ENCODE data around the gene ATP5PB. TPM values are rescaled to one million over a fixed set of nuclear protein-coding genes. Genes with fewer than 3 reads are reported as not detected.
A peak's percentile ranks its signal among the peaks of the same experiment; 100 is the strongest.

ATP5PB gene, protein sequence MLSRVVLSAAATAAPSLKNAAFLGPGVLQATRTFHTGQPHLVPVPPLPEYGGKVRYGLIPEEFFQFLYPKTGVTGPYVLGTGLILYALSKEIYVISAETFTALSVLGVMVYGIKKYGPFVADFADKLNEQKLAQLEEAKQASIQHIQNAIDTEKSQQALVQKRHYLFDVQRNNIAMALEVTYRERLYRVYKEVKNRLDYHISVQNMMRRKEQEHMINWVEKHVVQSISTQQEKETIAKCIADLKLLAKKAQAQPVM
- polyA plus RNA-seq (2013, experiment 1 of 2) = 268 TPM
- 284 TPM for polyA plus RNA-seq (2013, experiment 2 of 2)

DNA sequence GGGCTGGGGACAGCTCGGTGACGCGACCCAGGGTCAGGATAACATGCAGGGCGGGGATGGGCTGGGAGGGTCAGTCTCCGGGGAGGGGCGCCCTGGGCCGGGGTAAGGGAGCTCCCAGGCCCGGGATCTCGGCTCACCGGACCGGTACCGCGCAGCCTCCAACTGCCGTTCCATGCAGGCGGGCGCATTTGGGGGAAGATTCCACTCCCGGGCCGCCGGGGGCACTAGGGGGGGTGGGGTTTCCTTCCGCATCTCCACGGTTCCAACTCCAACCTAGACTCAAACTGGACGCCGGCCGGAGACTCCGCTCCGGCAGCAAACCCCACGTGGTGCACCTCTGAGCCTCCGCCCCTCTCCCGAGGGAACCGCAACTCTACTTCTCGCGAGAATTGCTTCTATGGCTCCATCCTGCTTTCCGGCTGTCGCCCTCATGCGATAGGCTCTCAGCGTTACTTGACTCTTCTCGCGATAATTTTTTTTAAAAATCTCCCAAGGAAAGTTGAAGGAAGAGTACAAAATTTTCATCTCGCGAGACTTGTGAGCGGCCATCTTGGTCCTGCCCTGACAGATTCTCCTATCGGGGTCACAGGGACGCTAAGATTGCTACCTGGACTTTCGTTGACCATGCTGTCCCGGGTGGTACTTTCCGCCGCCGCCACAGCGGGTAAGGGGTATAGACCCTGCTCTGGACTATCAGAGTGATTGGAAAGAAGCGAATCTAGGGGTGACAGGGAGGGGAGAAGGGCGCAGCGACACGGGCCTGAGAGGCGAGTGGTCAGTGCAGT, at the start of gene ATP5PB, which contains the start of gene WDR77:
ATP5PB (plus strand) TSS at position 547 of the 785 bp plus-strand sequence; CDS start at position 625, 78 bp downstream.
WDR77 (minus strand) TSS at position 339 of the 785 bp plus-strand sequence; CDS start at position 252, 87 bp downstream.
- H3K36me3 ChIP-seq (ENCODE audit: control insufficient read depth in 1 of 2, insufficient read depth in 2 of 2, low read depth in 1 of 2, low read length in 2 of 2) = peaks cover 0 to 62% of the 10 kb centered on the region in 2 experiments
- H2BK120ac ChIP-seq (ENCODE audit: low read depth, low read length) = peak within 1 kb of the TSS; percentile 64
- peak within 1 kb of the TSS; percentile 16 to 95 for H3K4ac ChIP-seq (ENCODE audit: low read depth in 1 of 2, low read length in 2 of 2)
- peaks cover 3% of the 10 kb centered on the region for H3K4me1 ChIP-seq (ENCODE audit: control insufficient read depth, insufficient read depth, low read depth, low read length)
- H3K14ac ChIP-seq (ENCODE audit: low read length in 2 of 2) = peak within 1 kb of the TSS in 1 of 2 experiments; percentile 98
- H2BK15ac ChIP-seq (ENCODE audit: low read depth, poor library complexity, severe bottlenecking) = no peak within 1 kb of the TSS
- H4K91ac ChIP-seq (ENCODE audit: low read length) = peak within 1 kb of the TSS; percentile 23
- peak within 1 kb of the TSS in 1 of 2 experiments; percentile 99 for H3K23ac ChIP-seq (ENCODE audit: low read length in 2 of 2)
- no peak within 1 kb of the TSS for H2AK5ac ChIP-seq (ENCODE audit: low read length, severe bottlenecking)
- H3K9me3 ChIP-seq (ENCODE audit: control insufficient read depth, low read length) = no peaks in the 10 kb centered on the region
- peak within 1 kb of the TSS; percentile 99 for H3K9ac ChIP-seq (ENCODE audit: low read length)
- peak within 1 kb of the TSS; percentile 86 for H3K27ac ChIP-seq (ENCODE audit: low read length, poor library complexity, severe bottlenecking)
- DNase-seq = peak; percentile 100
- H3K79me1 ChIP-seq (replicated peaks; ENCODE audit: low read length, poor library complexity, severe bottlenecking) = peaks cover 21% of the 10 kb centered on the region
- under 1% methylated on average over 52 of the region's 54 CpGs for WGBS
- peak within 1 kb of the TSS in 1 of 2 experiments; percentile 63 for H2BK12ac ChIP-seq (ENCODE audit: low read length in 2 of 2)
- H3K4me2 ChIP-seq (ENCODE audit: low read length, poor library complexity, severe bottlenecking) = peak within 1 kb of the TSS; percentile 84
- H2BK5ac ChIP-seq (ENCODE audit: low read depth, low read length, poor library complexity, severe bottlenecking) = peak within 1 kb of the TSS; percentile 11
- no peaks in the 10 kb centered on the region for H3K27me3 ChIP-seq (ENCODE audit: control insufficient read depth in 1 of 2, insufficient read depth in 1 of 2, low read length in 2 of 2)
- H2AFZ ChIP-seq (ENCODE audit: low read depth, low read length) = peak within 1 kb of the TSS; percentile 99
- H3K4me3 ChIP-seq (ENCODE audit: insufficient read depth in 1 of 2, low read depth in 1 of 2, low read length in 2 of 2) = peak within 1 kb of the TSS; percentile 97 to 99
- H3K18ac ChIP-seq (ENCODE audit: low read depth in 1 of 2, low read length in 2 of 2) = peak within 1 kb of the TSS; percentile 55 to 95
- H4K8ac ChIP-seq (ENCODE audit: low read length) = peak within 1 kb of the TSS; percentile 87

DNA sequence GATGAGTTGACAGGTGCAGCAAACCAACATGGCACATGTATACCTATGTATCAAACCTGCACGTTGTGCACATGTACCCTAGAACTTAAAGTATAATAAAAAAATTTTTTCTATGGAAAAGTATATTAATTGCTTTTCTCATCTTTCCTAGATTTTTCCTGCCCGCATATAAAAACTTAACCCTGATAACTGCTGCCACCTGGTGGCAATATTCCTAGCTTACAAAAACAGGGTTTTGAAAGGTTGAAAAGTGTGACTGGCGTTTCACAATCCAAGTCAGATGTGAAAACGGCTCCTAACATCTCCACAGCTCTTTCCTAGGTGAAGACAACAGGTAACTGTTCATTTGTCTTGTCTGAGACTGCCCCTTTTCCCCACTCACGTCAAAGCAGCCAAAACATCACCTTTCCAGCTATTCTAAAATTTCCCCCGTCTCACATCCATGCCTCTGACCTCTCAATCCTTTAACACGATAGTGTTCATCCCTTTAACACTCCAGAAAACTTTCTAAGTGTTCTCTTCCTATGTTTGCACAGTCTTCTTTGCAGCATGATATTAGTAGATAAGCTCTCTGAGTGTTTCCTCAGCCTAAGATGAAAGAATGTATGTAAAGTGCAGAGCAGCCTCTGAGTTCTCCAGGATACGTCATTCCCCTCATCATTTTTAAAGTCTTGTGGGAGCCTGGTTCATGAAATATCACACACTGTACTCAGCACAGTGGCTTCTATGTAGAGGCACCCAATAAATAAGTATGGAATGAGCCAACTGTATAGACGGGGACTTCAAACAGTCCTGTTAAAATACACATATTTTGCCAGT, 49.3 kb upstream of the ATP5PB start:
- Histone ChIP-seq H3K9ac (ENCODE audit: low read length) (peak overlapping the region; percentile 28), H4K8ac (ENCODE audit: low read length) (no peak overlapping the region), H4K91ac (ENCODE audit: low read length) (no peak overlapping the region), H3K79me1 (replicated peaks; ENCODE audit: low read length, poor library complexity, severe bottlenecking) (no peaks in the 10 kb centered on the region), H2AK5ac (ENCODE audit: low read length, severe bottlenecking) (no peak overlapping the region), H3K36me3 (ENCODE audit: control insufficient read depth in 1 of 2, insufficient read depth in 2 of 2, low read depth in 1 of 2, low read length in 2 of 2) (no peaks in the 10 kb centered on the region), H3K27ac (ENCODE audit: low read length, poor library complexity, severe bottlenecking) (no peak overlapping the region), H3K4me3 (ENCODE audit: insufficient read depth in 1 of 2, low read depth in 1 of 2, low read length in 2 of 2) (peak overlapping the region in 1 of 2 experiments; percentile 20), H3K4ac (ENCODE audit: low read depth in 1 of 2, low read length in 2 of 2) (no peak overlapping the region), H3K14ac (ENCODE audit: low read length in 2 of 2) (no peak overlapping the region), H3K23ac (ENCODE audit: low read length in 2 of 2) (no peak overlapping the region), H3K4me2 (ENCODE audit: low read length, poor library complexity, severe bottlenecking) (no peak overlapping the region), H3K18ac (ENCODE audit: low read depth in 1 of 2, low read length in 2 of 2) (peak overlapping the region in 1 of 2 experiments; percentile 12), H2BK120ac (ENCODE audit: low read depth, low read length) (no peak overlapping the region), H3K9me3 (ENCODE audit: control insufficient read depth, low read length) (no peaks in the 10 kb centered on the region), H3K27me3 (ENCODE audit: control insufficient read depth in 1 of 2, insufficient read depth in 1 of 2, low read length in 2 of 2) (peaks cover 6 to 18% of the 10 kb centered on the region in 2 experiments), H3K4me1 (ENCODE audit: control insufficient read depth, insufficient read depth, low read depth, low read length) (no peaks in the 10 kb centered on the region), H2BK5ac (ENCODE audit: low read depth, low read length, poor library complexity, severe bottlenecking) (no peak overlapping the region), H2AFZ (ENCODE audit: low read depth, low read length) (peak overlapping the region; percentile 81), H2BK12ac (ENCODE audit: low read length in 2 of 2) (no peak overlapping the region), H2BK15ac (ENCODE audit: low read depth, poor library complexity, severe bottlenecking) (no peak overlapping the region)
- DNase-seq = peak; percentile 52
- WGBS = 28% methylated on average over 7 of the region's 9 CpGs

DNA sequence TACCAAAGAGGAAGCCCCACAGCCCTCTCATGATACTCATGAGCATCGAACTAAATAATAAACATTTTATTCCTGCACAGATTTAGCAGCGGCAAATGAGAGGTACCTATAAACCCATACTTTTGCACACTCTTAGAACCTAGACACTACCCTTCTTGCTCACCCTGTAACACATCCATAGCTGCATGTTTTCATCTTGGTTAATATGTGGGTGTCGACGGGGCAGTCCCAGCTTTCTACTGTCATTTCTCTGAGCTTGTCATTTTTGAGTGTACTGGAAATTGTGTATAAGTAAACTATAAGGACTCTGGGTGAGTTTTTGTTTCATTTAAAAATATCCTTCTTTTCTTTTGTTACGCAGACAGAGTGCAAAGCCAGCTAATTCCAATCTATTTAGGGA, 47.2 kb upstream of the ATP5PB start:
- no peak overlapping the region for H3K4ac ChIP-seq (ENCODE audit: low read depth in 1 of 2, low read length in 2 of 2)
- no peak overlapping the region for H2AK5ac ChIP-seq (ENCODE audit: low read length, severe bottlenecking)
- H3K23ac ChIP-seq (ENCODE audit: low read length in 2 of 2) = no peak overlapping the region
- no peak overlapping the region for H2BK15ac ChIP-seq (ENCODE audit: low read depth, poor library complexity, severe bottlenecking)
- H4K91ac ChIP-seq (ENCODE audit: low read length) = no peak overlapping the region
- peaks cover 9 to 23% of the 10 kb centered on the region in 2 experiments for H3K27me3 ChIP-seq (ENCODE audit: control insufficient read depth in 1 of 2, insufficient read depth in 1 of 2, low read length in 2 of 2)
- no peak overlapping the region for H2AFZ ChIP-seq (ENCODE audit: low read depth, low read length)
- no peak overlapping the region for H3K27ac ChIP-seq (ENCODE audit: low read length, poor library complexity, severe bottlenecking)
- no peaks in the 10 kb centered on the region for H3K9me3 ChIP-seq (ENCODE audit: control insufficient read depth, low read length)
- H2BK120ac ChIP-seq (ENCODE audit: low read depth, low read length) = no peak overlapping the region
- no peaks in the 10 kb centered on the region for H3K4me1 ChIP-seq (ENCODE audit: control insufficient read depth, insufficient read depth, low read depth, low read length)
- H3K18ac ChIP-seq (ENCODE audit: low read depth in 1 of 2, low read length in 2 of 2) = no peak overlapping the region
- H2BK5ac ChIP-seq (ENCODE audit: low read depth, low read length, poor library complexity, severe bottlenecking) = no peak overlapping the region
- no peak overlapping the region for H3K14ac ChIP-seq (ENCODE audit: low read length in 2 of 2)
- H3K9ac ChIP-seq (ENCODE audit: low read length) = no peak overlapping the region
- H3K4me2 ChIP-seq (ENCODE audit: low read length, poor library complexity, severe bottlenecking) = no peak overlapping the region
- no peak for DNase-seq
- H4K8ac ChIP-seq (ENCODE audit: low read length) = no peak overlapping the region
- H3K79me1 ChIP-seq (replicated peaks; ENCODE audit: low read length, poor library complexity, severe bottlenecking) = no peaks in the 10 kb centered on the region
- H3K36me3 ChIP-seq (ENCODE audit: control insufficient read depth in 1 of 2, insufficient read depth in 2 of 2, low read depth in 1 of 2, low read length in 2 of 2) = no peaks in the 10 kb centered on the region
- WGBS = 89% methylated on average over 5 of the region's 5 CpGs
- no peak overlapping the region for H3K4me3 ChIP-seq (ENCODE audit: insufficient read depth in 1 of 2, low read depth in 1 of 2, low read length in 2 of 2)
- H2BK12ac ChIP-seq (ENCODE audit: low read length in 2 of 2) = no peak overlapping the region
